Right lobe of liver (tissue), 6 donors: ENCODE results near the gene GRIK2. TPM values are rescaled to one million over a fixed set of nuclear protein-coding genes. Genes with fewer than 3 reads are reported as not detected.

Experiments used
- ATAC-seq, 4 donors: fragments of 200-7000 bp; cut with Tn5 transposase; one replicate each; pipeline ENCODE4 v1.9.1; 2020; ENCODE audit warnings: mild to moderate bottlenecking in 4 of 4, moderate library complexity in 4 of 4
- DNase-seq, 3 donors: peaks; one replicate each; pipeline ENCODE4 v3.0.0-alpha.2; 2020
- H3K27ac ChIP-seq, 3 donors: fragments of 200-600 bp; one replicate each; pipeline ENCODE4 v1.8.0; 2022
- H3K27me3 ChIP-seq, 2 donors: fragments of 200-600 bp; one replicate each; pipeline ENCODE4 v1.8.0; 2022
- H3K36me3 ChIP-seq, 4 donors: fragments of 200-600 bp; sonication (generic) in 1 of 4; one replicate each; pipeline versions ENCODE4 v1.5.1 to v1.8.0; 2017 to 2022; ENCODE audit warnings: control low read depth in 1 of 4
- H3K4me1 ChIP-seq, 4 donors: fragments of 200-600 bp; sonication (generic) in 1 of 4; one replicate each; pipeline versions ENCODE4 v1.5.1 to v1.8.0; 2017 to 2022; ENCODE audit warnings: control low read depth in 1 of 4
- H3K4me3 ChIP-seq, 3 donors: fragments of 200-600 bp; one replicate each; pipeline ENCODE4 v1.8.0; 2022
- H3K9me3 ChIP-seq, 4 donors: fragments of 200-600 bp; sonication (generic) in 1 of 4; one replicate each; pipeline versions ENCODE4 v1.5.1 to v1.8.0; 2017 to 2022; ENCODE audit warnings: control low read depth in 1 of 4
- POLR2A ChIP-seq: fragments of 450-650 bp; IDR thresholded peaks from one replicate; pipeline ENCODE4 v1.6.1; 2017; ENCODE audit warnings: antibody characterized with exemption, mild to moderate bottlenecking
- WGBS: methylation state at CpG from one replicate; pipeline ENCODE4 v1.1.6; 2018; ENCODE audit warnings: low coverage, low lambda C conversion rate; ENCODE audit not compliant: insufficient coverage; ENCODE audit errors: missing lambda C conversion rate; 5-methylcytosine and 5-hydroxymethylcytosine counted together
- intact Hi-C, 2 donors: fragments of 100-400 bp; cut with DNase I; formaldehyde crosslinking; loops; one replicate each; pipeline versions ENCODE4 v1.11.2 to v1.14.1; 2022
- total RNA-seq, 6 experiments: library from RNA; depleted of rRNA in 2 of 6; stranded (reverse); fragments of >200 nt in 2 of 6; fragmentation: NEBNext Ultra II Directional in 3 of 6; extraction: Animal tissue kit (Norgen Biotek cat#: 25700) in 3 of 6; gene quantifications; one replicate each; pipeline versions ENCODE4 v1.1.0 to v1.2.4, GENCODE V29; 2016 to 2023
- TF ChIP-seq, protein P1 (sequence below), 4 donors: fragments of 200-600 bp in 3 of 4; fragments of 450-650 bp in 1 of 4; IDR thresholded peaks; one replicate each; pipeline versions ENCODE4 v1.5.1 to v1.8.0; 2016 to 2022; ENCODE audit warnings: antibody characterized with exemption in 4 of 4, mild to moderate bottlenecking in 2 of 4
- donor health status: DM: no; HTN: yes; CAD: no.
- donor health status: DM: no; HTN: no; CAD: no.
- donor health status: DM: no; HTN: no; CAD: no.
- donor health status: DM: no; HTN: yes; CAD: no.
- donor health status: DM: no; HTN: yes; CAD: no.

Gene GRIK2
- total RNA-seq, 6 experiments from 2014 or later: 0.04 to 0.24 (median 0.09) TPM; not detected in 3

DNA sequence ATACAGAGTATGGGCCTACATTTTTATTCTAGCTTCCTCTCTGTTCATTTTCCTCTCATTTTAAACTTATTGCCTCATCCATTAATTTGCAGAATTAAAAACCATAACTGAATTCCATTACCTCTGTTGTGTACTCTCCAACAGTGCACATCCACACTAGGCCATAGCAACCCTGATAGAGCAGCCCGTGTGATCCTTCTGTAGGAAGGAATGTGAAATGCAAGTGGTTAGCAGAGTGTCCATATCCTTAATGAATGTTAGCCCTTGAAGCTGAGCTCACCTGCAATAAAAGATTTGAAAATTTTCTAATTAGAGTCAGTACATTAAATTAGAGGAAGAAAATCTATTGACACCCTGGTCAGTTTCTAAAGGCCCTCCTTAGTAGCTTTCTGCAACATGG is 6.5 kb upstream of the GRIK2 start:
- DNase-seq (no peak), ATAC-seq (no peak)
- 17% methylated on average over 1 of the region's 1 CpG for WGBS
- no peak overlapping the region for H3K27ac ChIP-seq
- H3K4me3 ChIP-seq: no peak overlapping the region
- intact Hi-C loops: no loop called here
- no peaks in the 10 kb centered on the region for H3K4me1 ChIP-seq
- no peaks in the 10 kb centered on the region for H3K27me3 ChIP-seq
- H3K9me3 ChIP-seq: no peaks in the 10 kb centered on the region
- no peaks in the 10 kb centered on the region for H3K36me3 ChIP-seq
- TF ChIP-seq, protein P1, sequence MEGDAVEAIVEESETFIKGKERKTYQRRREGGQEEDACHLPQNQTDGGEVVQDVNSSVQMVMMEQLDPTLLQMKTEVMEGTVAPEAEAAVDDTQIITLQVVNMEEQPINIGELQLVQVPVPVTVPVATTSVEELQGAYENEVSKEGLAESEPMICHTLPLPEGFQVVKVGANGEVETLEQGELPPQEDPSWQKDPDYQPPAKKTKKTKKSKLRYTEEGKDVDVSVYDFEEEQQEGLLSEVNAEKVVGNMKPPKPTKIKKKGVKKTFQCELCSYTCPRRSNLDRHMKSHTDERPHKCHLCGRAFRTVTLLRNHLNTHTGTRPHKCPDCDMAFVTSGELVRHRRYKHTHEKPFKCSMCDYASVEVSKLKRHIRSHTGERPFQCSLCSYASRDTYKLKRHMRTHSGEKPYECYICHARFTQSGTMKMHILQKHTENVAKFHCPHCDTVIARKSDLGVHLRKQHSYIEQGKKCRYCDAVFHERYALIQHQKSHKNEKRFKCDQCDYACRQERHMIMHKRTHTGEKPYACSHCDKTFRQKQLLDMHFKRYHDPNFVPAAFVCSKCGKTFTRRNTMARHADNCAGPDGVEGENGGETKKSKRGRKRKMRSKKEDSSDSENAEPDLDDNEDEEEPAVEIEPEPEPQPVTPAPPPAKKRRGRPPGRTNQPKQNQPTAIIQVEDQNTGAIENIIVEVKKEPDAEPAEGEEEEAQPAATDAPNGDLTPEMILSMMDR (IDR thresholded peaks at IDR 0.05): no peak
- no peak for TF ChIP-seq POLR2A

DNA sequence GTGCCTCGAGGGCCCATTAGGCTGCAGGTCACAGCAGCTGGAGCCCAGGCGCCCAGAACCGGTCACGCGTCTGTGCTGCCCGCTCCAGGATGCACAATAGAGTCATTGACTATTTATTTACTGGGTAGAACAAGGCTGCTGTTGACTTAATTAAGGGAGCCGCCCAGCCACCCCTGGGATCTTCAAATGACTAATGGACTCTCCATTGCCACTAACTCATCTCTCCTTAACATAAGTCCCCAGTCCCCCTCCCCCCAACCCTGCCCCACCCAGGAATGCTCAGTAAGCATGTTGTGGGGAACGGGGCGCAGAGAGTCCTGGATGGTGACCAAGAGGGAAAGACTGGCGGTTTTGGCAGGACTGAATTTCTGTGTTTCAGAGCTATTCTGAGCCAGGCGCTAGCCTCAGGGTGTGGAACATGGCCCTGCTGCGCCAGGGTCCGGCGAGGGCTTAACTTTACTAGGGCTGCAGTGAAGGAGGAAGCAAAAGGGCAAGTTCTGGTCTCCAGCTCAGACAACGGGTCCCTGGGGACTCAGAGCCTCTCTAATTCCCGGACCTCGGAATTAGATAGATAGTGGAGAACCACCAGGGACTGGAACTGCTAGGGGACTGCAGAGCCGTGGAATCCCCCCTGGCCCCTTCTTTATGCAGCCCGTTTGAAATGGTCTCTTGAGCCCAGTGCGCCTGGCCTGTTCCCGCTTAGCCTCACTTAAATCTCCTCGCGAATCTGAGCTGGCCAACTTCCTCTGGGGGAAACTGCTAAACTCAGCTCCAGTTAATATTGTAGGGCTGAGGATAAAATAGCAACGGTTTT is 1.5 kb upstream of the GRIK2 start:
- H3K36me3 ChIP-seq: no peaks in the 10 kb centered on the region
- no peak overlapping the region for H3K4me3 ChIP-seq
- TF ChIP-seq, protein P1 (IDR thresholded peaks at IDR 0.05): no peak
- TF ChIP-seq POLR2A: no peak
- peak in 1 of 3 donors; percentile 30 for DNase-seq
- H3K4me1 ChIP-seq: no peaks in the 10 kb centered on the region
- no peaks in the 10 kb centered on the region for H3K9me3 ChIP-seq
- WGBS: 11% methylated on average over 17 of the region's 24 CpGs
- H3K27me3 ChIP-seq: peaks cover 0 to 10% of the 10 kb centered on the region in 2 donors
- no peak for ATAC-seq
- H3K27ac ChIP-seq: no peak overlapping the region
- intact Hi-C loops: no loop called here

DNA sequence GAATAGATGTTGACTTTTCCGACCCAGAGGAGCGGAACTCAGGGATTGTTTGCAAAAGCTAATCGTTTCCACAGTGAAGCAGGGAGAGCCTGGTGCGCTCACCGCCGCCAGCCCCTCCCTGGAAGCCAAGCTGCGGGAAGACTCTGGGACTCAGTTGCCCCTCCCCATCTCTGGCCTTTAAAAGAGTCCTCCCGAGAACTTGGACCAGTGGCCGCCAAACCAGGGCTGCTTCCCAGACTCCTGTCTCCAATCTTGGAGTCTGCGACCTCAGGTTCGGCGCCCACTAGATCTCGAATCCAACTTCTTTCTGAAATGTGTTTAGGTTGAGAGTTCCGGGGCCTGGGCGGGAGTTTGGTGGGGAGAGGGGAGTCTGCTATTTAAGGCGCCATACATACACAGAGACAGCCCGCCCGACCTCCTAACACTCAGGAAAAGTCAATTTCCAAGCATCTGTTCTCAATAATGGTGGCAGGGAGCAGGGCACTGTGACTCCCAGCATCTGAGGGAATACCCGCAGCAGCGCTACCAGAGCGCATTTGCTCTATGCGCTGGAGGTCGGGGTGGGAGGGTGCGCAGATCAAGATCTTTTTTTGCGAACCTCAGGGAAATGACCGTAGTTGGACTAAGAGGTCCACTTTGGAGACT is 800 bp upstream of the GRIK2 start:
- H3K27ac ChIP-seq: no peak overlapping the region
- no peak for ATAC-seq
- H3K27me3 ChIP-seq: peaks cover 0 to 10% of the 10 kb centered on the region in 2 donors
- 3% methylated on average over 13 of the region's 26 CpGs for WGBS
- no peak for DNase-seq
- intact Hi-C loops: no loop called here
- no peaks in the 10 kb centered on the region for H3K9me3 ChIP-seq
- TF ChIP-seq, protein P1 (IDR thresholded peaks at IDR 0.05): no peak
- no peak for TF ChIP-seq POLR2A
- no peaks in the 10 kb centered on the region for H3K4me1 ChIP-seq
- no peaks in the 10 kb centered on the region for H3K36me3 ChIP-seq
- no peak overlapping the region for H3K4me3 ChIP-seq

DNA sequence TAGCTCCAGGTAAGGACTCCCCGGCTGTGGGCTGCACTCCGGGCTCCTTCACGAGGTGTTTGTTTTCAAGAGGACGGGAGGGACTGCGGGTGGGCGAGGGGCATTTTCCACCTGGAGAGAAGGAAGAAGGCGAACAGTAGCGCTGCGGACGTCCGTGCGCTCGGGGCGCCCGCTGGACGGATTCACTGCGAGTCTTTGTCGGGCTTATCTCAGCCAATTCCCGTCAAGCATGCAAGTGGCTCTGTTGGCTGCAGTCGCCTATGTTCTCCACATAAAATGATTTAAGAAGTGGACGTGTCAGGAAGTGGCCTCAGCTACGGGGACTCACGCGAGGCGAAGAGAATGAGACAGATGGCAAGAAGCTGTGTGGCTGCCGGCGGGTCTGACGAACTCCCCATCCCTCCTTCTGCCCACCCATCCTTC is 332 bp downstream of the GRIK2 start:
- Histone ChIP-seq H3K27me3 (peaks cover 0 to 10% of the 10 kb centered on the region in 2 donors), H3K4me3 (no peak overlapping the region), H3K36me3 (no peaks in the 10 kb centered on the region), H3K9me3 (no peaks in the 10 kb centered on the region), H3K27ac (no peak overlapping the region), H3K4me1 (no peaks in the 10 kb centered on the region)
- DNase-seq (no peak), ATAC-seq (no peak)
- intact Hi-C loops: no loop called here
- 2% methylated on average over 10 of the region's 28 CpGs for WGBS
- TF ChIP-seq POLR2A: no peak
- TF ChIP-seq, protein P1 (IDR thresholded peaks at IDR 0.05): no peak
